G401 (cell line): ENCODE measurements around the gene PDE2A. TPM values are rescaled to one million over a fixed set of nuclear protein-coding genes. Genes with fewer than 3 reads are reported as not detected.

Experiments used
- DNase-seq: peaks from one replicate; pipeline ENCODE4 v3.0.0-alpha.2; 2015; ENCODE audit warnings: low spot score
- in situ Hi-C: cut with HindIII; loops from 2 replicates; pipeline ENCODE4 v1.10.0; 2016; ENCODE audit warnings: low sequenced_read_pairs, mixed read lengths
- total RNA-seq: library from RNA; depleted of rRNA; stranded (reverse); fragments of >200 nt; shearing (Covaris generic); gene quantifications from 2 replicates; pipeline ENCODE4 v1.2.3, GENCODE V29; 2014; rRNA removed

The PDE2A gene
- total RNA-seq: not detected in 2 replicates

DNA sequence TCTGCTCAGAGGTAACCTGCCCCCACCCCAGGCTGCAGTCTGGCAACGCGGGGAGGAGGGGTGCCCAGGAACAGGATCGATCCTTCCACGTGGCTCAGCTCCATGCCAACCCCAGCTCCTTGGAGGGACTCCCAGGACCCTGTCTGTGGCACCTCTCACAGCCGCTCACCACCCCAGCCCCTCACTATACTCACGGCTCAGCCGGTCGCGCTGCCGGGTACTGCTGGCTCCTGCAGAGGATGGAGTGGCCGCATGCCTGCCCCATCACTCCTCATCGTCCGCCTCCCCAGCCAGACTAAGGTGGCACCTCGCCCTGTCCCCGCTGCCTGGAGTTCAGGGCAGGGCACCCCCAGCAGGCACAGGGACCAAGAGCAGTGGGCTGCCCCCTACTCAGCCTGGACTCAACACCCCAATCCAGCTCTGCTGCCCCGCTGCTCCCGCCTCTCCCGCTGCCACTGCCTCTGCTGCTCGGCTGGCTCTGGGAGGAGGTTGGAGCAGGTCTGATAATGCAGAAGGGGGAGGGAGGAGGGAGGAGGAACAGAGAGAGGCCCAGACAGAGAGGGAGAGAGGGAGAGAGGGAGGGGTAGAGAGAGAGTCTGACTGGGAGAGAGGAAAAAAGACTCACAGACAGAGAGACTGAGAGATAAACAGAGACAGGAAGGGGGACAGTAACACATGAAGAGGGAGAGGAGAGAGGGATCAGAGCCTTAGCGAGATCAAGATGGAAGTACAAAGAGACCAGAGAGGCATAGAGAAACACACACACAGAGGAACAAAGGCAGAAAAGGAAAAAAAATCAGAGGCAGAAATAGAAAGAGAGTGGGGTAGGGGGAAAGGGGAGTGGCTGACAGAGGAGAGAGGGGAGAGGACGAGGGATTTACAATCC lies at the start of gene PDE2A:
Gene PDE2A, minus strand, starts transcription at position 480 of the 886 bp plus-strand sequence. Its CDS starts 215 bp downstream, at position 265.
- in situ Hi-C loops: no loop called here
- no peak for DNase-seq

DNA sequence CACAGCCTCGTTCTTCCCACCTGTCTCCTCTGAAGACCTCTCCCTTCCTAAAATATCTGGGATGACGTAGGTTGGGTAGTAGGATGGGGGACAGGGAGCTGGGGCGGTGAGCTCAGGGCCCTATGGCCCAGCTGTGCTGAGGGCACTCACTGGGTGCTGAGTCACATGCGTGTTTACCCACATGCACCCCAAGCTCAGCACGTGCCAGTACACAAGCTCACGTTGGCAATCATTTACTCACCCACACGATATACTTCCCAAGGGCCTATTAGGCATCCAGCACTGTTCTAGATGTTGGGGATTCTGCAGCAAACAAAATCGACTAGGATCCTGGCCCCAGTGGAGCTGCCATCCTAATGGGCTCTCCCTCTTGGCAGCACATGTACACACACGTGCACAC lies 49.3 kb upstream of the PDE2A start:
- in situ Hi-C loops: no loop called here
- DNase-seq: no peak

DNA sequence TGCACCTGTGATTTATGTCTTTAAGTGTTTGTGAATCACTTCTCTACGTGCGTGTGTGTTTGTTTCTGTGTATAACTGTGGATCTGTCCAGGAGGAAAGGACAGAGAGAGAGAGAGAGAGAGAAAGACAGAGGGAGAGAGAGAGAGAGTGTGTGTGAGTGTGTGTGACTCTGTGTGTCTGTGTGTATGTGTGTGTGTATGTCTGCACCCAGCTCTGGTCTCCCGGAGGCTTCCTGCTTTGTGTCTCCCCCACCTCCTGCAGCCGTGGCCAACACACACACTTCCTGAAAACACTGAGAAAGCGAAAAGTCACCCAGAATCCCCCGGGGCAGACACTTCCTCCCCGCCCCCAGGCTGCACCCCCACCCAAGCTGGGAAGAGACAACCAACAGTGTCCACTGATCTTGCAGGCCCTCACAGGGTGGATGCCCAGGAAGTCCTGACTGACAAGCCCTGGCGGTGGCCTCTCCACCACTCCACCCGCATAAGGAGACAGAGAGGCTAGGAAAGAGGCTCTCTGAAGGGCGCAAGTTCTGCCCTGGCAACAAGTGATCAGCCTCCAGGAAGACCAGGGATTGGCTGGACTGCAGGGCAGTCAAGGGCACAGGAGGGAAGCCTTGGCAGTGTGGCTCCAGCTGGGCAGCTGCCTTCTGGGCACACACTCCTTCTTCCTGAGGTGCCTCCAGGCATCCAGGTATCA lies 48.0 kb upstream of the PDE2A start:
- peak; percentile 95 for DNase-seq
- in situ Hi-C loops: no loop called here

- in situ Hi-C loops: no loop called here
- DNase-seq: no peak
Measured at GRCh38 chr11:72721689-72722049, 47.4 kb upstream of the PDE2A start.

DNA sequence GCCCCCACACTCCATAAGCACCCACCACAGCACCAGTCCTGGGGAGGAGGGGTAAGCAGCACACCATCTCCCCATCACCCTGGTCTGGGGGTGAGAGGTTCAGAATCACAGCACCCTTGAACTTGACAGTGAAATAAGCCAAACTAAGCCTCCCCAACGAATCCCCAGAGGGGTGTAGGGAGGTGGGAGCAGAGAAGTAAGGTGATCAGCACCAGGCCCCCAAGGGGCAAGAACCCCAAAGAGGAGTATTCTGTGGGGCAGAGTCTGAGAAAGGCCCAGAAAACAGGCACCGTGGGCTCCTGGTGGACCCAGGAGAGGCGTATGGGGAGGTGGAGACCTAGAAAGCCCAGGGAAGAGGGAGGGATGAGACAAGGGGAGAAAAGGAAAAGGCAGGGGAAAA lies 47.1 kb upstream of the PDE2A start:
- DNase-seq: no peak
- in situ Hi-C loops: no loop called here

DNA sequence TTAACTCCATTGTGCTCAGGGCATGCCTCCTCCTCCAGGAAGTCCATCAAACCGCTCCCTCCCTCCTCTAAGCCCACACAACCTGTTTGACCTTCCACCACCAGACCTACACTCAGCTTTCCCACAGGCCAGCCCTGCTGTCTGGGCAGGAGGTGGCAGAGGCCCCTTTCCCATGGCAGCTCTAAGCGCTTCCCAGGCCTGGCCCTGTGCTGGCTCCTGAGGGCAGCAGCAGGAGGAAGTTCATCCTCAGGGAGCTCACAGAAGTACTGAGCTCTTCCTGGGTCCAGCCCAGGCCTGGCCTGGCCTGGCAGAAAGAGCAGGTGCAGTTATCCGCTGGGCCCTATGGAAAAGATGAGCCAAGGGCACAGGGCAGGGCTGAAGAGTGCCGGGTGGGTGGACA lies 46.6 kb upstream of the PDE2A start:
- DNase-seq: no peak
- in situ Hi-C loops: no loop called here

DNA sequence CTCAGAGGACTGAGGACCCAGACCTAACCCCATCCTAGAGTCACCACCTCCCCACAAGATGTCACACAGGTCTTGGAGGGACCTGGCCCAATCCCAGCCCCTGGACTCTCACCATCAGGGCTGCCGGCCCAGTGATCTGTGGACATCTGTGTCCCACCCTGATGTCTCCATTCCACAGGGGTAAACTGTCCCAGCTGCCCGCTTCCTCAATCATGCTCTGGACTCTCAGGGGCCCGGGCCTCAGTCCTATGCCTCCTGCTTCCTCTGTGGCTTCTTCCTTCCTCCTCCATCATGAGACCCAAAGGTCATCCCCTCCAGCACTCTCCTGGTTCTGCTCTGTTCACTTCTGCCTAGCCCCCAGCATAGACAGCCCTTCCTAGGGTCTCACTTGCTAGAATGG lies 45.8 kb upstream of the PDE2A start:
- DNase-seq: no peak
- in situ Hi-C loops: no loop called here

DNA sequence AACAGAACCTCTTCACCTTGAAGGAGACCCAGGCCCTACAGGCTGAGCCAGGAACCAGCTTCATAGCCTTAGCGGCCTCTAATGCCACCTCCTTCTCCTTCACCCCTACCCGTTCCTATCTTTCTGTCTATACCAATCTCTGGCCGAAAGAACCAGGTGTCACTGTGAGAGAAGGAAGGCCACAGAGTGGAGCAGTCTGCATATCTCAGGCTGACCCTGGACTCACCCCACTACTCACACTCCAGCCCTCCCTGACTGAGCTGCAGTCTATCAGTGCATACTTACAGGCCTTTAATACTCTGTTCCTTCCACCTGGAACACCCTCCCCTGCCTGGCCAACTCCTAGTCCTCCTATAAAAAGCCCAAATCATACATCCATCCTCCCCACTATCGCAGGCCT lies 45.3 kb upstream of the PDE2A start:
- DNase-seq: no peak
- in situ Hi-C loops: no loop called here

GRCh38 chr11:72719144-72719543 lies 44.9 kb upstream of the PDE2A start:
- in situ Hi-C loops: no loop called here
- DNase-seq: no peak

GRCh38 chr11:72718101-72718501 lies 43.9 kb upstream of the PDE2A start:
- DNase-seq: no peak
- in situ Hi-C loops: no loop called here

GRCh38 chr11:72716788-72717435 lies 42.7 kb upstream of the PDE2A start:
- in situ Hi-C loops: no loop called here
- no peak for DNase-seq

GRCh38 chr11:72716290-72716689 lies 42.1 kb upstream of the PDE2A start:
- DNase-seq: no peak
- in situ Hi-C loops: no loop called here

- DNase-seq: no peak
- in situ Hi-C loops: no loop called here
Measured at GRCh38 chr11:72712841-72713240, 38.6 kb upstream of the PDE2A start.

DNA sequence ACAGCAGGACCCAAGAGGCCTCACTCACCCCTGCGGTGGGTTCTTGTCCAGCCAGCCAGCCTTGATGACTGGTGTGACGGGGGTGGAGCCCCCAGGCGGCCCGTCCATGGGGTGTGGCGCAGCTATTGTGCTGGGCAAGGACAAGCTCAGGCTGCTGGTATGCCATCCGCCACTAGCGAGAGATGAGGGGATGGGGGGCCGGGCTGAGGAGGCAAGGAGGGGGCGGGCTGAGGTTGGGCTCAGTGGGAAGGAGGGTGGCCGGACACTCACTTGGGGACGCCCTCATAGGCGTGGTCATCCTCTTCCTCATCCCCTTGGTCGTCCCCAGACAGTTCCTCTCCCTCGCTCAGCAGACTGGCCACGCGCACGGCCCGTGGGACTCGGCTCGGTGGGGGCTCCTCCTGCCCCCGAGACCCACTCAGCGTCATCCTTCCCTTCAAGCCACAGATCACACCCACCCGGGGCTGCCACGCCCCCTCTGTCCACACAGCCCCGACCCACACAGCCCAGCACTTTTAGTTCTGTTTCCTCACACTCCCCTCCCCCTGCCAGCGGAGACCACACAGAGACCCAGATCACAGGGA lies 38.0 kb upstream of the PDE2A start:
- in situ Hi-C loops: no loop called here
- DNase-seq: no peak

- in situ Hi-C loops: no loop called here
- no peak for DNase-seq
Measured at GRCh38 chr11:72711141-72711540, 36.9 kb upstream of the PDE2A start.

DNA sequence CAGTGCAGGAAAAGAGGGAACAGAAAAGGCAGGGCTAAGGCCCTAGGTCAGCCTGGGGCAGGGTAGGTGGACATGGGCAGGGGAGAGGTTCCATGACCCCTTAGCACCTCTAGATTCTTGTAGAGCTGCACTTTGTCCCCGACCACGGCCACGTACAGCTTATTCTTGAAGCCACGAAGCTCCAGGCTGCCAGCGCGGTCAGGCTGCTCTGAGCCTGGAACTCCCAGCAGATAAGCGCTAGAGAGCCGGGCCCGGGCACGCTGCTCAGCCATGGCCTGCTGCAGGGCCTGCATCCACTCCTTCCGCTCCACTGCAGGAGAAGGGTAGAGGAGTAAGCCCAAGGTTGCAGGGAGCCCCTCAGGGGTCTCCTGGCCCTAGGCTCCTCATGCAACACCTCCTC lies 36.1 kb upstream of the PDE2A start:
- in situ Hi-C loops: no loop called here
- DNase-seq: no peak

- DNase-seq: no peak
- in situ Hi-C loops: no loop called here
Measured at GRCh38 chr11:72709478-72710238, 35.4 kb upstream of the PDE2A start.

DNA sequence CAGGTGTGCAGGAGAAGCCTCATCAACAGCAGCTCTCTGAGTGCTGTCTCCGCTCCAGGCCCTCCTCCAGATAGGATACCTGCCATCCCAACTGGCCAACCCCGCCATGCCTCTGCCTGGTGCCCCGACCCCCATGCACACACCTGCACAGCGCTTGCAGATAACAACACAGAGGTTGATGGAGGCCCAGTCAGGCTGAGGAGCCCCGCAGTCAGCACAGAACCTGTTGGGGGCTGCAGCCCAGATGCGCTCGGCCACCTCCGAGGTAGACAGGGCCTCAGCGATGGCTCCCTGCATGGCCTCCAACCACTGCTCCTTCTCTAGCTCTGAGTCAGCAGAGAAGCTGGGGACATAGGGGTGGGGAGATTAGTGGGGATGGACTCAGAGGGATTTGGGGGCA lies 32.8 kb upstream of the PDE2A start:
- in situ Hi-C loops: no loop called here

DNA sequence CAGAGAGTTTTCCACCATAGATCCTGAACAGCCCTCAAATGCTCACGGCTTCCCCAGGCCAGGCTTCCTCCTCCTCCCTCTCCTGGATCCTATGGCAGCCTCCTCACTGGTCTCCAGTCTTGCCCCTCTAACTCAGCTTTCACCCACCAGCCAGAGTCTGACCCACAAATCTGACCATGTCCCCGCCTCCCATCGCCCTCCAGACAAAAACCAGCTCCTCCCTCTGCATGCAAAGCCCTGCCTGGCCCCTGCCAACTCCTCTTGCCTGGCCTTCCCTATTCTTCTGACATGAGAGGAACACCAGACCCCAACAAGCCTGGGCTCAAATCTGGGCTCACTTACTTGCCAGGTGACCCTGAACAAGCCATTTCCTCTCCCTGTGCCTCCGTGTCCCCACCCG lies 32.4 kb upstream of the PDE2A start:
- in situ Hi-C loops: no loop called here
- DNase-seq: no peak

More for the DNA sequence above, 32.8 kb upstream of the PDE2A start:
- no peak for DNase-seq
